C4-2B (cell line): ENCODE results near the gene NDUFA12.

Experiments used
- CTCF ChIP-seq: fragments of 450-650 bp; conservative IDR thresholded peaks from 2 replicates; pipeline ENCODE4 v1.5.1; 2017; ENCODE audit warnings: mild to moderate bottlenecking
- ZFX ChIP-seq: fragments of 450-650 bp; IDR thresholded peaks from 2 replicates; pipeline ENCODE4 v1.6.1; 2017

GRCh38 chr12:94988471-94988870 is 15.0 kb downstream of the NDUFA12 start:
- TF ChIP-seq CTCF (no peak), ZFX (no peak)
